Measurements from ENCODE around the gene GRHL1. TPM values are rescaled to one million over a fixed set of nuclear protein-coding genes. Genes with fewer than 3 reads are reported as not detected.

Gene GRHL1
- total RNA-seq, 1 experiment from 2014 or later = 2.5 TPM

- no peak overlapping the region for H3K18ac ChIP-seq (ENCODE audit: insufficient read length, low read depth, low read length)
- no peak overlapping the region for H3K27ac ChIP-seq (ENCODE audit: insufficient read length, low read depth, low read length)
- no peak overlapping the region for H3K23ac ChIP-seq (ENCODE audit: insufficient read length, low read depth, low read length)
- H3K4me3 Mint-ChIP-seq = no peak overlapping the region
- no peak overlapping the region for H4K5ac ChIP-seq (ENCODE audit: insufficient read length, low read depth, low read length)
- H3K9ac ChIP-seq (ENCODE audit: extremely low read depth, insufficient read length, low read length) = no peak overlapping the region
- H3K27me3 ChIP-seq (ENCODE audit: insufficient read depth, low read length) = no peaks in the 10 kb centered on the region
- H3K27me3 Mint-ChIP-seq (ENCODE audit: low read depth) = no peaks in the 10 kb centered on the region; the same call in 1 of the 2 replicates
- H3K36me3 Mint-ChIP-seq (ENCODE audit: insufficient read depth in 1 of 3, low read depth in 3 of 3) = no peaks in the 10 kb centered on the region; a peak in 2 of 7 replicates
- TF ChIP-seq CTCF (conservative IDR thresholded peaks at IDR 0.05) = no peak
- no peak overlapping the region for H2BK15ac ChIP-seq (ENCODE audit: low read depth, low read length)
- H4K20me1 ChIP-seq (ENCODE audit: control insufficient read depth, insufficient read depth, insufficient read length) = no peaks in the 10 kb centered on the region
- no peak overlapping the region for H2BK12ac ChIP-seq (ENCODE audit: insufficient read length, low read depth, low read length)
- no peak overlapping the region for H2AFZ ChIP-seq (ENCODE audit: low read length)
- H3K9me3 Mint-ChIP-seq = no peaks in the 10 kb centered on the region
- H4K91ac ChIP-seq (ENCODE audit: insufficient read length, low read depth, low read length) = no peak overlapping the region
- WGBS (ENCODE audit: extremely low coverage, insufficient read length, low lambda C conversion rate) = no CpG with 5 or more reads among the region's 6 CpGs
- no peak overlapping the region for H2BK120ac ChIP-seq (ENCODE audit: low read depth, low read length, poor library complexity, severe bottlenecking)
- H3K4me1 ChIP-seq (ENCODE audit: insufficient read depth, low read length) = no peaks in the 10 kb centered on the region
- DNase-seq = no peak
- no peak overlapping the region for H2BK20ac ChIP-seq (ENCODE audit: low read depth, low read length, poor library complexity, severe bottlenecking)
- no peaks in the 10 kb centered on the region for H3K79me1 ChIP-seq (ENCODE audit: insufficient read depth, low read depth, low read length, poor library complexity, severe bottlenecking)
- H3K4ac ChIP-seq (ENCODE audit: low read depth, low read length) = no peak overlapping the region
- no peak overlapping the region for H4K8ac ChIP-seq (replicated peaks; ENCODE audit: insufficient read length, low read depth, low read length)
- no peak overlapping the region for H3T11ph ChIP-seq (ENCODE audit: low read length)
- H2AK5ac ChIP-seq (ENCODE audit: insufficient read length, low read length) = no peak overlapping the region
- peaks cover 6 to 10% of the 10 kb centered on the region in 2 experiments; a peak in 3 of 4 replicates for H3K4me1 Mint-ChIP-seq
- H3K27ac Mint-ChIP-seq = no peak overlapping the region
- H3K9me3 ChIP-seq (ENCODE audit: control insufficient read depth, low read depth, low read length) = no peaks in the 10 kb centered on the region
- H3K79me2 ChIP-seq (ENCODE audit: insufficient read depth, low read length) = no peaks in the 10 kb centered on the region
- no peak overlapping the region for H3K14ac ChIP-seq (ENCODE audit: insufficient read depth, low read length)
- no peak overlapping the region for H3K56ac ChIP-seq (ENCODE audit: insufficient read length, low read depth, low read length)
- H2BK5ac ChIP-seq (ENCODE audit: insufficient read length, low read length) = no peak overlapping the region
- no peak overlapping the region for H3K4me2 ChIP-seq (ENCODE audit: insufficient read depth, insufficient read length, low read length)
- no peaks in the 10 kb centered on the region for H3K23me2 ChIP-seq (ENCODE audit: insufficient read length, low read depth, low read length, poor library complexity, severe bottlenecking)
Observed at GRCh38 chr2:9973690-9974089, 22.2 kb downstream of the GRHL1 start.
